ENCODE measurements around the gene MACO1.
"Not testable (repeated sequence)": the region's sequence is repeated elsewhere in the genome, so short reads cannot be mapped to it uniquely, and the experiment has no call there.

MACO1 gene

DNA sequence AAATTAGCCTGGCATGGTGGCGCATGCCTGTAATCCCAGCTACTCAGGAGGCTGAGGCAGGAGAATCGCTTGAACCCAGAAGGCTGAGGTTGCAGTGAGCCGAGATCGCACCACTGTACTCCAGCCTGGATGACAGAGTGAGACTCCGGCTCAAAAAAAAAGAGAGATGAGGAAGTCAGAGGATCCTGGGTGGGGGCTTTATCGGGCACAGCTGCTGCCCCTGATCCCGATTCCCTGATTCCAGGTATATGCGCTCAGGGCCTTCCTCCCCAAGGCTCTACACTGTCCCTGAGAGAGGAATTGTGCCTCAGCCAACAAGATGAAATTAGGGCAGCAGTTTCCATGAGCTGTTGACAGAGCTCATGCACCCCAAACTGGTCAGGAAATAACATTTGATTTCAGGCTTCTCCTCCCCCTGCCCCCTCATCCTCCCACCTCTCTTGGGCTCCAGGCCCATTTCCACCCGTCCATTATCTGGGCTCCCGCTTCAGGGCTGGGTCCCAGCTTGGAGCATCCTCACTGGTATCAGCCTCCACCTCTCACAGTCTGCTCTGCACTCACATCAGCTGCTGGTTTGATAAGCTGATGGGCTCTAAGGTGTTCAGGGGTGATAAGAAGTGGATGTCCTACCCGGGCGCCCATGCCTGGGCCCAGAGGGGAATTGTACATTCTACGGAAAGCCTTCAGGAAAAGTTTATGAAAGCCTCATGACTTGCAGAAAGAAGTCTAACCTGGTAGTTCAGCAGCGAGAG is 17.6 kb upstream of the MACO1 start:
- not testable (repeated sequence) for H3K9me3 ChIP-seq; DNase-seq (ENCODE audit: low spot score in 2 of 2)

DNA sequence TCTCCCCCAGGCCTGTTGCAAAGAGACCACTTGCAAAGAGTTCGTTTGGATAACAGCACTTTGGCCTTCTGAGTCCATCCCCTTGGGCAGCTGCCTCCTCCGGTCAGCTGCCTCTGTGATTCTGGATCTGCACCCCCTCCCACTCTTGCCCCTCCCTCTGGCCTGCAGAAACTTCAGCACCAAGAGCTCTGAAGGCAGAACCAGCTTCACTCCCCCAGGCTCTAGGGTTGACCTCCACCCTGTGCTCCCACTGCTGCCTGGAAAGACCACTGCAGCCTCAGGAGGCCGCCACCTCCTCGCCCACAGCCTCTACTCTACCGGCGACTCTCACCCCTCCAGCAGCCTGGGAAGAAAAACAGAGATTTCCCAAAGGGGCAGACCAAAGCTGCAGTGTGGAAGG is 16.5 kb upstream of the MACO1 start:
- not testable (repeated sequence) for DNase-seq (ENCODE audit: low spot score in 2 of 2)

More for the DNA sequence above, 17.6 kb upstream of the MACO1 start:
- not testable (repeated sequence) for H3K4me3 ChIP-seq; H3K27me3 ChIP-seq (ENCODE audit: low read depth); H3K4me1 ChIP-seq; H3K36me3 ChIP-seq (replicated peaks)
- in situ Hi-C loops (cut with MboI; ENCODE audit: low sequenced_read_pairs): loop anchor here (25.0 kb wide), 1 partner anchor 399 kb away; the partner anchor contains the start of genes MTFR1L and SELENON

DNA sequence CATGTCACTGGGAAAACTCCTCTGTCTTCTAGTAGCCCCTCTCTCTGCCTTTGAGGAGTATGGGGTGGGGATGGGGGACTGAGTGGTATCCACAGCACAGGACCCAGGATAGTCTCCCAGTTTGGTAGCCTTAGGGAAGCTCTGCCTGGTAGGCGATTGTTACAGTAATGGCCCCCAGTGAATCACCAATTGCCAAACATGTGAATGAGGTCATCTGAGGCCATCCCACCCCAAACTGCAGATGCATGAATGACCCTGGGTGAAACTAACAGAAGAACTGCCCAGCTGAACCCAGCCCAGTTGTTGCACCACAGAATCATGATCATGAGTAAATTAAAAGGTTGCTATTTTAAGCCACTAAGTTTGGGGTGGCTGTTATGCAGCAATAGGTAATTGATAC is 16.1 kb upstream of the MACO1 start:
- not testable (repeated sequence) for H3K4me3 ChIP-seq; H3K4me1 ChIP-seq; H3K36me3 ChIP-seq (replicated peaks); H3K9me3 ChIP-seq; H3K27me3 ChIP-seq (ENCODE audit: low read depth); DNase-seq (ENCODE audit: low spot score in 2 of 2)
- in situ Hi-C loops (cut with MboI; ENCODE audit: low sequenced_read_pairs): loop anchor here (25.0 kb wide), 1 partner anchor 398 kb away; the partner anchor contains the start of genes MTFR1L and SELENON

More for the DNA sequence above, 16.5 kb upstream of the MACO1 start:
- not testable (repeated sequence) for H3K9me3 ChIP-seq; H3K4me1 ChIP-seq; H3K36me3 ChIP-seq (replicated peaks); H3K4me3 ChIP-seq; H3K27me3 ChIP-seq (ENCODE audit: low read depth)
- in situ Hi-C loops (cut with MboI; ENCODE audit: low sequenced_read_pairs): loop anchor here (25.0 kb wide), 1 partner anchor 398 kb away; the partner anchor contains the start of genes MTFR1L and SELENON

DNA sequence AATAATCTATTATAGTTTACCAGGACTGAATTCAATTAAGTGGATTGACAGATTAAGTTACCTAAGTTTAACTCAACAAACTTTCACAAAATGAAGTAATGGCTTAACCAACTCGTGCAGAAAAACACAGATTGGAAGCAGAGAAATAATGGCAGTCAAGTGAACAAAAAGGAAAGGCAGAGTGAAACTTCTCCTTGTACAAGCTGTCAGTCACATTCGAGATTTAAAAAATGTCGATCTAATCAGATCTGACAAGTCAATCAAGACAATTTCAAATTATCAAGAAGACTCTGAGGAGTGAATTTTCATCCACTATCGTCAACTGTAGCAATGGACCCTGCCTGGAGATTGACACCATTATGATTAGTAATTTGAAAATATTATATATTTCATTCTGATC is 13.4 kb upstream of the MACO1 start:
- DNase-seq (ENCODE audit: low spot score in 2 of 2); H3K36me3 ChIP-seq (replicated peaks); H3K4me3 ChIP-seq; H3K4me1 ChIP-seq; H3K9me3 ChIP-seq; H3K27me3 ChIP-seq (ENCODE audit: low read depth): not testable (repeated sequence)
- in situ Hi-C loops (cut with MboI; ENCODE audit: low sequenced_read_pairs): loop anchor here (25.0 kb wide), 1 partner anchor 395 kb away; the partner anchor contains the start of genes MTFR1L and SELENON

DNA sequence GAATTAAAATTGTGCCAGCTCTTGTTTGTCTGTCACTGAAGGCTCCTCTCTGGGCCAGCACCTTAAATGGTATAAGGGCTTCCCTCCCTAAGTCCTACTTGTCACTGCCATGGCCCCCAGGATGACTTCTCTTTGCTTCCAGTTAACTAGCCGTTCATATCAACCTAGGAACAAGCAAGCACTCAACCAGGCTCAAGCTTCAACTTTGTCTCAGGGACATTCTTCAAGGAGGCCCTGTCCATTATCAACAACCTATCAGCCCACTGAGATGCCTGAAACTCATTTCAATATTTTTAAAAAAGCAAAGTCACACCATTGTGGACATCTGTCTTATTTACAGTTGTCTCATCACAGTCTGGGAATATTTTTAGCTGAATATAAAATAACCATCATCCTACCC is 11.4 kb upstream of the MACO1 start:
- H3K4me3 ChIP-seq; H3K4me1 ChIP-seq; H3K27me3 ChIP-seq (ENCODE audit: low read depth); DNase-seq (ENCODE audit: low spot score in 2 of 2); H3K9me3 ChIP-seq; H3K36me3 ChIP-seq (replicated peaks): not testable (repeated sequence)
- in situ Hi-C loops (cut with MboI; ENCODE audit: low sequenced_read_pairs): loop anchor here (25.0 kb wide), 1 partner anchor 393 kb away; the partner anchor contains the start of genes MTFR1L and SELENON

DNA sequence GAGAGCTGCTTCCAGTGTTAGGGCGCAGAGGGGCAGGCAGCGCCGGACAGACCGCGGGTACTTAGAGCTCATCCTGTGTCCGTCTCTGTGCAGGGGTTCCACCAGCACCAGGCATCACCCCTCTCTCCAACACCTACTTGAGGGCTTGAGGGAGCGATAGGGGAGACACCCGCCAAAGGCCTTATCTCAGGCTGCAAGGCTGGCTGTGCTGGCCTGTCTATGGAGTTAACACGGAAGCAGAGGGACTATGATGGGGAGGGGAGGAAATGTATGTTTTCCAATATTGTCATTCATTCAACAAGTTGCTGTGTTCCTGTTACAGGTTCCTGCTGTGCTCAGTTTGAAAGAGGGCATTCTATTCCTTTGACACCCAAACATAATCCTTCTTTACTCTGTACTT is 10.0 kb upstream of the MACO1 start, which contains the start of gene RHCE:
RHCE (minus strand) TSS at position 111 of the 400 bp plus-strand sequence; CDS start at position 72, 39 bp downstream.
- not testable (repeated sequence) for DNase-seq (ENCODE audit: low spot score in 2 of 2); H3K36me3 ChIP-seq (replicated peaks); H3K4me3 ChIP-seq; H3K27me3 ChIP-seq (ENCODE audit: low read depth); H3K4me1 ChIP-seq; H3K9me3 ChIP-seq
- in situ Hi-C loops (cut with MboI; ENCODE audit: low sequenced_read_pairs): loop anchor here (25.0 kb wide), 1 partner anchor 392 kb away; the partner anchor contains the start of genes MTFR1L and SELENON

DNA sequence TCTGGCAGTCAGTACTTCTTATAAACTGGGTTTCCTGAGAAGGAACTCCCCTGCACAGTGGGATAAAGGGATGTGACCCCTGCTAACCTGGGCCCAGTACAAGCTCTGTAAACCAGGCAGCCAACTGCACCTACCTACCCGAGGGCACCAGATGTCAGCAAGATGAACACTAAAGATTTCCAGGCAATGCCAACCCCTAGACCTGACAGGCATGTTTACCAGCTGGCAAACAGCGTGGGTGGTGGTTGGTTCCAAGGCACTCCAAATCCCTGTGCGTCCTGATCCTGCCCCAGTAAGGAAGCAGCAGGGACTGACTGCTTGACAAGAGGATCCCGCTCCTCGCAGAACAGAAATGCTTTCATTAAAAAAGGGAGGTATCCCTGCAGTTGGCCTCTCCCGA is 7.5 kb upstream of the MACO1 start:
- not testable (repeated sequence) for H3K9me3 ChIP-seq

DNA sequence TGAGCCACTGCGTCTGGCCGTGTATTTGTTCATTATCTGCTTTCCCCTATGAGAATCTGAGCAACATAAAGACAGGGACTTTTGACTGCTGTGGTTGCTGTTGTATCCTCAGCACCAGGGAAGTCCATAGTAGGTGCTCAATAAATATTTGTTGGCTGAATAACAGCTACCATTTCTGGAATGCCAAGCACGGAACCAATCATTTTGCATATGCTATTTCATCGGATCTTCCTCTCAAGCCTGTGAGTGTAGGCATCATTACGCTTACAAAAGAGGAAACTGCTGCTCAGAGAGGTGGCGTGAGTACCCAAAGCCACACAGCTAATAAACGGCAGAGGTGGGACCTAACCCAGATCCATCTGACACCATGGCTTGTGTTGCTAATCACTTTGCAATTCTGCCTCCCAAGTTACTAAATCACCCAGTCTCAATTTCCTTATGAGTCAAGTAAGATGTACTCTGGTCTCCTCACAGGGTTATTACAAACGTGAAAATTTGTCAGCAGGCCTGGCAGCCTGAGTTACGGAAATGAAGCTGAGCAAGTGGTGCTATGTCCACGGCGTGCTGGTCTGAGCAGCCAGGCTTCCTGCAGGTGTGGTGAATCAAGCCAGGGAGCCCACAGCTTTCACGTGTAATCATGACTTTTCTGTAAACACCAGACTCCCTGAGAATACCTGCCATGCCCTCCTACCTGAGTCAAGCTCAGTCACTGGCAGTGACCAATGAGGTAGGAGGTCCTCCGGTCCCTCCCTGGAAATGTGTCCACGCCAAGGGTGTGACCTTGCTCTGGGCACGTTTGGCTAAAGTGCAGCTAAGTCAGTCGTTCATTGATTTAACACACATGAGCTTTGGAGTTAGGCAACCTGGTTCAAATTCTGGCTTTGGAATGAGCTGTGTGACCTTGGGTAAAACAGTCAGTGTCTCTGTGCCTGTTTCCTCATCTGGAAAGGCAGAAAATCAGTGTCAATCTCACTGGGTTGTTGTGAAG is 5.3 kb upstream of the MACO1 start:
- no peaks in the 10 kb centered on the region for H3K9me3 ChIP-seq
- H3K4me1 ChIP-seq: peaks cover 4% of the 10 kb centered on the region; the same call in 1 of the 2 replicates
- no peaks in the 10 kb centered on the region for H3K27me3 ChIP-seq (ENCODE audit: low read depth)
- no peak for DNase-seq (ENCODE audit: low spot score in 2 of 2)
- H3K4me3 ChIP-seq: no peak overlapping the region
- in situ Hi-C loops (cut with MboI; ENCODE audit: low sequenced_read_pairs): no loop called here
- no peaks in the 10 kb centered on the region; the same call in 1 of the 2 replicates for H3K36me3 ChIP-seq (replicated peaks)

More for the DNA sequence above, 7.5 kb upstream of the MACO1 start:
- H3K36me3 ChIP-seq (replicated peaks); H3K27me3 ChIP-seq (ENCODE audit: low read depth); H3K4me1 ChIP-seq; H3K4me3 ChIP-seq; DNase-seq (ENCODE audit: low spot score in 2 of 2): not testable (repeated sequence)
- in situ Hi-C loops (cut with MboI; ENCODE audit: low sequenced_read_pairs): loop anchor here (25.0 kb wide), 1 partner anchor 389 kb away; the partner anchor contains the start of genes MTFR1L and SELENON

DNA sequence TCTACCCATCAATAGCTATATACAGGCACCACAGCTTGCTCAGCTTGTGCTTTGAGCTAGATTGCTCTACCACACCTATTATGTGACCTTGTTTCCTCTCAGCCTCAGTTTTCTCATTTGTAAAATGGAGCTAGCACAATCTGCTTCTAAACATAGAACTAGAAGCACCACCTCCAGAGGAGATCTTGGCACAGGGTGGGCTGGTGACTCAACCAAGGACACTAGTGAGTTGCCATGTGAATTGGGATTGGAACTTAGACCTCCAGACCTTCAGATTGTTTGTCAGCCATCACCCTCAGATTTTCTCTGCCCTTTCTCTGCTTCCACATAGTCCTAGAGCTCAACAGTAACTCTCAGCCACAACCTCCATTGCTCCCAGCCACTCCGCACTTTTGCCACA is 3.0 kb upstream of the MACO1 start:
- in situ Hi-C loops (cut with MboI; ENCODE audit: low sequenced_read_pairs): no loop called here
- Histone ChIP-seq H3K4me3 (no peak overlapping the region), H3K4me1 (peaks cover 14% of the 10 kb centered on the region), H3K9me3 (no peaks in the 10 kb centered on the region), H3K27me3 (ENCODE audit: low read depth) (no peaks in the 10 kb centered on the region), H3K36me3 (replicated peaks) (no peaks in the 10 kb centered on the region; the same call in 1 of the 2 replicates)
- DNase-seq (ENCODE audit: low spot score in 2 of 2): no peak

DNA sequence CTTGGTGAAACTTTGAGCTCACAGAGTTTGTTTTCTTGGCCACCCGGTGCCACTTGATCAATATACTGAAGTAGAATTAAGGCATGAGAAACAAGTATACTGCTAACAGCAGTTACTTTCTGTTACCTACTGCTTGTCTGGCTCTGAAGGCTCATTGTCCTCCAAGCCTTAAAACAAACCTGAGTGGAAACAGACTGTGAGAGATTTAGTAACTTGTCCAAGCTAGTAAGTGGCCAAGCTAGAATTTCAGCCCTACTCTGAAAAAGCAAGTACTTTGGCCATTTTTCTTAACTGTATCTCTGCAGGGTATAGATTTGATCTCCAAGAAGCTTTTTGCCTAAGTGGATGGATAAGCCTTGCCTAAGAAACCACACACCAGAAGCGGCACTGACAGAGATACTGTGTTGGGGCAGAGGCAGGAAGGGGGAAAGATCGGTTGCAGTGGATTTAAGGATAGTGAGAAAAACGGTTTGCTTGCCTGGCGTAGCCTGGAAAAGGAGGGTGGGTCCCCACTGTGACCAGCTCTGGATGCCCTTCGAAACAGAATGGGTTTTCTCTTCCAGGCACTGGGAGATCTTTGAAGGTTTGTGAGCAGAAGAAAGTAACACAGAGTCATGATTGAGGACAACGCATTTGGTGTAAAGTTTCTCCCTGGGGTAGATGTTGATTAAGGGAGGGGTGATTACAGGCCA is 2.1 kb upstream of the MACO1 start:
- Histone ChIP-seq H3K4me3 (no peak overlapping the region), H3K4me1 (peaks cover 16% of the 10 kb centered on the region), H3K9me3 (no peaks in the 10 kb centered on the region), H3K27me3 (ENCODE audit: low read depth) (no peaks in the 10 kb centered on the region), H3K36me3 (replicated peaks) (no peaks in the 10 kb centered on the region; the same call in 1 of the 2 replicates)
- no peak for DNase-seq (ENCODE audit: low spot score in 2 of 2)
- in situ Hi-C loops (cut with MboI; ENCODE audit: low sequenced_read_pairs): no loop called here

DNA sequence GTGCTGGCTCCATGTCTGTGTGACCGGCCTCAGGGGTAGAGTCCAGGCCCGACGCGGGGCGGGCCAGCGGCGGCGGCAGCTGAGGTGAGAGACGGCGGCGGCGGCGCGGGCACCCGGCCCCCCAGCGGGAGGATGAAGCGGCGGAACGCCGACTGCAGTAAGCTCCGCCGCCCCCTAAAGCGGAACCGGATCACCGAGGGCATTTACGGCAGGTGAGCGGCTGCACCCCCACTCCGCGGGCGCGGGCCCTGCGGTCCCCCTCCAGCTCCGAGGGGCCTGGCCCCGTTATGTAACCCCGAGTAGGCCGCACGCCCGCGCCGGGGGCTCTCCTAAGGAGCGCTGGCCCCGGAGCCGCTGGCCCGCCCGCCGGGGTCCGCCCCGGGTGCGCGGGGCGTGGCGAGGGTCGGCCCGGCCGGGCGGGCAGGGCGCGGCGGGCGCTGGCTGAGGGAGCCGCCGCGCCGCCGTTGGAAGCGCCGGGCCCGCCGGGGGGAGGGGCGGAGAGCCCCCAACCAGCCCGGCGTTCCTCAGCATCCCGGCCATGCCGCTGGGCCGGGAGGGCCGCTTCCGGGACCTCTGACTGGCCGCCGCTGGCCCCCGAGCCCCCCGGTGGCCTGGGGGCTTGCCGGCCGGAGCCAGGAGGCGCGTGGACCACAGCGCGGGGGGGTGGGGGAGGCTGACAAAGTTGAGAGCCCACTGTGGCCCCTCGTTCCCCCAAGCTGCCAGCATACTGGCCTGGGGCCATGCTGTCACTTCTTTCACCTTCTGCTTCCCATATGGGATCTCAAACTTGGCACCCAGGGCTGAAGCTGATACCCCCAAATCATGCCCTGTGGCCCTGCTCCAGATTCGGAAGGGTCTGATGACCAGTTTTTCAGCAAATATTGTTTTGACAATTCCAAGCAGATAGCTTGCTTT is 527 bp downstream of the MACO1 start:
- DNase-seq (ENCODE audit: low spot score in 2 of 2): no peak
- Histone ChIP-seq H3K36me3 (replicated peaks) (no peaks in the 10 kb centered on the region), H3K9me3 (no peaks in the 10 kb centered on the region), H3K4me3 (peak overlapping the region; percentile 76), H3K27me3 (ENCODE audit: low read depth) (no peaks in the 10 kb centered on the region), H3K4me1 (peaks cover 16% of the 10 kb centered on the region)
- in situ Hi-C loops (cut with MboI; ENCODE audit: low sequenced_read_pairs): no loop called here

DNA sequence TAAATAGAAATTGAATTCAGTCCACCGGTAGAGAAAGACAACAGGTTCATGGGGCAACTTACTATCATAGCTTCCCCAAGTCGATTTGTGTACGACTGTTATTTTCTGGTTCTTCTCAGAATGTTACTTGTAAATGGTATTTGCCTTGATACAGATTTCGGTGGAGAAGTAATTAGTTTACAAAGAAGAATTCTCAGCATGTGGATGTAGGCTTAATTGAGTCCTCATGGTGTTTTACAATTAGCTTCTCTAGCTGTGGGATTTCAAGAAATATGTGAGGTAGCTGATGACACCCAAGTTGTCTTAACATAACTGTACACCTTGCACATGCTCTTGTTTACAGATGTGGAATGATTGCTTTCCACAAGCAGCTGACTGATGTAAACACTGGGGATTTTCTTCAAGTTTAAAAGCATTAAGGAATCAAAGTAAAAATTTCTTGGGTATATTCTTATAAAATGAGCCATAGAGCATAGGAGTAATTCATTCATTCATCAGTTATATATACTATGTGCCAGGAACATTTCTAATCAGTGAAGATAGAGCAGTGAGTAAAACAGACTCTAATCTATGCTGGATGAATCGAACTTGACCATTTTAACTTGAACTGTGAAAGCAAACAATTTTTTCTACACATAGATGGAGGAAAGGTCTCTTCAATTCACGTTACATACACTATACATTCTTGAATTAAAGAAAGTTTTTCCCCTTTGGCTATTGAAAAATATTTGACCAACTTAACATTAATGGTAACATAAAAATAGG is 1.4 kb downstream of the MACO1 start:
- no peaks in the 10 kb centered on the region for H3K36me3 ChIP-seq (replicated peaks)
- no peak for DNase-seq (ENCODE audit: low spot score in 2 of 2)
- H3K4me3 ChIP-seq: peak overlapping the region; percentile 76
- in situ Hi-C loops (cut with MboI; ENCODE audit: low sequenced_read_pairs): no loop called here
- no peaks in the 10 kb centered on the region for H3K9me3 ChIP-seq
- peaks cover 16% of the 10 kb centered on the region for H3K4me1 ChIP-seq
- no peaks in the 10 kb centered on the region for H3K27me3 ChIP-seq (ENCODE audit: low read depth)

Data from HAP-1 (cell line).